RCC 7860 (cell line): ENCODE measurements around the gene ACAD8.
"Not testable (repeated sequence)": the region's sequence is repeated elsewhere in the genome, so short reads cannot be mapped to it uniquely, and the experiment has no call there.

Experiments used
- DNase-seq: peaks from one replicate; pipeline ENCODE4 v3.0.0-alpha.2; 2015; ENCODE audit warnings: low spot score
- FAIRE-seq: peaks from 2 replicates; lab custom pipeline; 2012; peaks lifted over from hg19 to GRCh38; lab: Jason Lieb, UNC

ACAD8 gene

DNA sequence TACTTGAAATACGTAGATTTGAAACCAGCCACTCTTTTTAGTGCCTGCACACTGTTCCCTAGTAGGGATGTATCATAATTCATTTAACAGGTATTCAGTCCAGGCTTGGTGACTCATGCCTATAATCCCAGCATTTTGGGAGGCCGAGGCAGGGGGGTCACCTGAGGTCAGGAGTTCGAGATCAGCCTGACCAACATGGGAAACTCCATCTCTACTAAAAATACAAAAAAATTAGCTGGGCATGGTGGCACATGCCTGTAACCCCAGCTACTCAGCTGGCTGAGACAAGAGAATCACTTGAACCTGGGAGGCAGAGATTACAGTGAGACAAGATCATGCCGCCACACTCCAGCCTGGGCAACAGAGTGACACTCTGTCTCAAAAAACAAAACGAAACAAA, 31.0 kb downstream of the ACAD8 start:
- DNase-seq, FAIRE-seq: not testable (repeated sequence)

DNA sequence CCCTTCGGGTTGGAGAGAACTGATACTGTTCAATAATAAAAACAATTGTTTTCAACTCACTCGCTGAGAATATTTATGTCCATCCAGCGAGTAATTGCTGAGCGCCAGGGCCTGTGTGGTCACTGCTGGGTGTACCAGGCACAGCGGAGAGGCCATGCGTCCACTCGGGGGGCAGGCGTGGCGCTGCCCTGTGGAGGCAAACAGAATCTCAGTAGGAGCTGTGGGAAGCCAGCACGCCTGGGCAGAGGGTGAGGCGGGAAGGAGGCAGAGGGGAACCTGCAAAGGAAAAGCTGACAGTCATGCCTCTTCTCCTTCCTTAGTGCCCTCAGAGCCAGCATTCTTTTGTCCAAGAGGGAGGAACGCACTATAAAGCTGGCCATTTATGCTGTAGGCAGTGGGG, 34.2 kb downstream of the ACAD8 start:
- no peak for FAIRE-seq
- DNase-seq, result no peak

DNA sequence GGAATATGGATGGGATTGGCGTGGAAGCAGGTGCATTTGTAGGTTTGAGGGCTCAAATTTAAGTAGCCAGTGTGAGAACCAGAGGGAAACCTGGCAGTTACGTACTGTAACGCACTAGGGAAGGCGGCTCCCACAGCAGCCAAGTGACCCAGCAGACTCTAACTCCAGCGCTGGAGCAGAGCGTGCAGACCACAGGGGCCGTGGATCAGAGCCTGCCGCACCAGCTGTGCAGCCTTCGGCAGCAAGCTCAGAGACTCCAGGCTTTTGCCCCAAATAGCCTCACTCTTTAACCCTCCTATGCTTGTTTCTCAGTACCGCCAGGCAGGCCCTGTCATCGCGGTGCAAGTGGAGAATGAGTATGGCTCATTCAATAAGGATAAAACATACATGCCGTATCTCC, 35.1 kb downstream of the ACAD8 start:
- FAIRE-seq, result no peak
- DNase-seq, result no peak

DNA sequence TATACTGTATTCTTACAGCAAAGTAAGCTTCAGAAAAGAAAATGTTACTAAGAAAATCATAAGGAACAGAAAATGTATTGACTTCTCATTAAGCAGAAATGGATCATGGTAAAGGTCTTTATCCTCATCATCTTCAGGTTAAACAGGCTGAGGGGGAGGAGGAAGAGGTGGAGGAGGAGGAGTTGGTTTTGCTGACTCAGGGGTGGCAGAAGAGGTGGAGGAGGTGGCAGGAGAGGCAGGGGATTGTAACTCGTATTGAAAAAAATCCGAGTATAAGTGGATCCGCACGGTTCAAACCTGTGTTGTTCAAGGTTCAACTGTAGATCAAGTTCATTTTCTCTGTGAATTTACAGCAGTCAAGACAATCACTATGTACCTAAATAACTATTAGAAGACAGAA, 35.8 kb downstream of the ACAD8 start:
- no peak for DNase-seq
- FAIRE-seq, result no peak

- FAIRE-seq, result no peak
- DNase-seq, result no peak
Observed at GRCh38 chr11:134289789-134290188, 36.4 kb downstream of the ACAD8 start.

GRCh38 chr11:134290646-134291045, 37.3 kb downstream of the ACAD8 start:
- FAIRE-seq (no peak), DNase-seq (no peak)

DNA sequence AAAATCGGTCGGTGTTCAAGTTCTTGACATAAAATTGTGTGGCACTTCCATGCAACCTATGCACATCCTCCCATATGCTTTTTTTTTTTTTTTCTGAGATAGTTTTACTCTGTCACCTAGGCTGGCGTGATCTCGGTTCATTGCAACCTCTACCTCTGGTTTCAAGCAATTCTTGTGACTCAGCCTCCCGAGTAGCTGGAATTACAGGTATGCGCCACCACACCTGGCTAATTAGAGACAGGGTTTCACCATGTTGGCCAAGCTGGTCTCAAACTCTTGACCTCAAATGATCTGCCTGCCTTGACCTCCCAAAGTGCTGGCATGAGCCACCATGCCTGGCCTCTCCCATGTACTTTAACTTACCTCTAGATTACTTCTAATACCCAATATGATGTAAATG, 37.8 kb downstream of the ACAD8 start:
- no peak for FAIRE-seq

DNA sequence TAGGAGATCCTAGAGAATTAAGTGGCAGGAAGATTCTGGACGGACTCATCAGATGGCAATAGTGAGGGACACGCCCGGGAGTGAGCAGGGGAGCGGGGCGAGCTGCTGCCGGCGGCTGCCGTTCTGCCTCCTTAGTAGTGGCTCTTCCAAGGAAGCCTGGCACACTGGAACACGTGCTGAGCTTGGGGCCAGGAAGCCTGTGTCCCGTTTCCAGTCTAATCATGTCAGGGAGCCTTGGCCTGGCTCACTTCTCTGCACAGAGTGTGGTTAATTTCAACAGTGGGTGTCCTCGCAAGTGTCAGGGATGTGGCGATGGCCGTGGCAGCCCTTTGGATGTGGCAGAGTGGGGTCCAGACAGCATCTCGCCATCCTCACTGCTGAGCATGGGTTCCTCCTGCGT, 39.3 kb downstream of the ACAD8 start:
- no peak for DNase-seq
- FAIRE-seq, result no peak

More for the DNA sequence above, 37.8 kb downstream of the ACAD8 start:
- no peak for DNase-seq

- FAIRE-seq (no peak), DNase-seq (no peak)
Observed at GRCh38 chr11:134293119-134294113, 40.0 kb downstream of the ACAD8 start.

DNA sequence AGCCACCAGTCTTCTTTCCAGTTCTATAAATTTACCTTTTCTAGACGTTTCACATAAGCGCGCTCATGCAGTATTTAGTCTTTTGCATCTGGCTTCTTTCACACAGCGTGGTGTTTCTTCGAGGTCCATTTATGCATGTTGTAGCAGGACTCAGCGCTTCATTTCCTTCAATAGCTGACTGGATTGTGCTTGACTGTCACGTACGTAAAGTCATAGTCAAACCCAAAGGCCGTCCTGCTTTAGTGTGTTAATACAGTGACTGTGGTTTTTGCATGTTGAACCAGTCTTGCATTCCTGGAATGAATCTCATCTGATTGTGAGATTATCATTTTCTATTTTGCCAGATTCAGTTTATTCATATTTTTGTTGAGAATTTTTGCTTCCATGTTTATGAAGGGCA, 41.3 kb downstream of the ACAD8 start:
- DNase-seq (no peak), FAIRE-seq (no peak)

- no peak for FAIRE-seq
- no peak for DNase-seq
Observed at GRCh38 chr11:134312223-134312622, 58.9 kb downstream of the ACAD8 start.

GRCh38 chr11:134312807-134313206, 59.4 kb downstream of the ACAD8 start:
- no peak for DNase-seq
- no peak for FAIRE-seq

- FAIRE-seq (no peak), DNase-seq (no peak)
Observed at GRCh38 chr11:134313379-134313778, 60.0 kb downstream of the ACAD8 start.

GRCh38 chr11:134313821-134314607, 60.6 kb downstream of the ACAD8 start:
- DNase-seq (no peak), FAIRE-seq (no peak)
